CD4-positive, alpha-beta memory T cell (primary cell): ENCODE results near the gene NEUROD2. TPM values are rescaled to one million over a fixed set of nuclear protein-coding genes. Genes with fewer than 3 reads are reported as not detected.

Experiments used
- CTCF ChIA-PET: fragments of 350-600 bp; sonication (Branson Sonifier 250); formaldehyde crosslinking; loops from one replicate; lab custom pipeline; 2021; ENCODE audit warnings: inconsistent platforms; ENCODE audit not compliant: partially characterized antibody; lab: Charles Lee
- POLR2A ChIA-PET: fragments of 350-600 bp; sonication (Branson Sonifier 250); formaldehyde crosslinking; loops from one replicate; lab custom pipeline; 2021; ENCODE audit not compliant: partially characterized antibody; lab: Charles Lee
- DNase-seq, 5 donors: peaks; one replicate each; pipeline versions ENCODE4 v3.0.0 to v3.0.0-alpha.2; 2020 to 2022; ENCODE audit warnings: mixed read lengths in 1 of 5
- H3K27ac ChIP-seq: one replicate; pipeline ENCODE4 v1.7.0; 2013; ENCODE audit warnings: low read depth, low read length
- H3K27me3 ChIP-seq: 2 replicates; pipeline ENCODE4 v1.7.0; 2013; ENCODE audit warnings: mild to moderate bottlenecking, low read length, moderate library complexity; ENCODE audit not compliant: insufficient read depth
- H3K36me3 ChIP-seq: 2 replicates; pipeline ENCODE4 v1.7.0; 2013; ENCODE audit warnings: mild to moderate bottlenecking, low read length, moderate library complexity; ENCODE audit not compliant: insufficient read depth
- H3K4me1 ChIP-seq: 2 replicates; pipeline ENCODE4 v1.7.0; 2013; ENCODE audit warnings: mild to moderate bottlenecking, low read length, moderate library complexity; ENCODE audit not compliant: insufficient read depth
- H3K4me3 ChIP-seq, 2 donors: one replicate each; pipeline ENCODE4 v1.7.0; 2013; ENCODE audit warnings: low read length in 2 of 2, mild to moderate bottlenecking in 1 of 2
- H3K9me3 ChIP-seq, 2 donors: one replicate each; pipeline ENCODE4 v1.7.0; 2013; ENCODE audit warnings: low read length in 2 of 2, control low read depth in 1 of 2; ENCODE audit not compliant: control insufficient read depth in 1 of 2
- H3K27ac Mint-ChIP-seq, 7 donors: one replicate each; pipeline ENCODE4 v1.8.0; 2020 to 2021; ENCODE audit warnings: mixed read lengths in 7 of 7, mild to moderate bottlenecking in 6 of 7, inconsistent platforms in 3 of 7, moderate library complexity in 3 of 7
- H3K27me3 Mint-ChIP-seq, 2 donors: one replicate each; pipeline ENCODE4 v1.8.0; 2020 to 2021; ENCODE audit warnings: mixed read lengths in 2 of 2
- H3K36me3 Mint-ChIP-seq, 2 donors: one replicate each; pipeline ENCODE4 v1.8.0; 2020 to 2021; ENCODE audit warnings: mixed read lengths in 2 of 2, inconsistent platforms in 1 of 2, mild to moderate bottlenecking in 1 of 2
- H3K4me1 Mint-ChIP-seq, 4 donors: one replicate each; pipeline ENCODE4 v1.8.0; 2020 to 2021; ENCODE audit warnings: mixed read lengths in 4 of 4, mild to moderate bottlenecking in 1 of 4
- H3K4me3 Mint-ChIP-seq, 8 donors: one replicate each; pipeline ENCODE4 v1.8.0; 2020 to 2021; ENCODE audit warnings: mixed read lengths in 8 of 8, mild to moderate bottlenecking in 7 of 8, moderate library complexity in 6 of 8, inconsistent platforms in 3 of 8
- H3K9me3 Mint-ChIP-seq, 8 donors: one replicate each; pipeline ENCODE4 v1.8.0; 2020 to 2021; ENCODE audit warnings: mixed read lengths in 8 of 8, mild to moderate bottlenecking in 5 of 8, inconsistent platforms in 3 of 8, moderate library complexity in 1 of 8
- intact Hi-C: fragments of 100-400 bp; cut with micrococcal nuclease; formaldehyde crosslinking; loops from one replicate; pipeline ENCODE4 v1.15.1; 2023
- polyA plus RNA-seq, 2 donors: library from polyadenylated mRNA; unstranded; fragments of 300-500 nt; fragmentation: Illumina TruSeq; gene quantifications; one replicate each; pipeline ENCODE4 v1.2.3, GENCODE V29; 2021
- total RNA-seq, 2 experiments: library from RNA; stranded (reverse); gene quantifications; one replicate each; pipeline ENCODE4 v1.2.3, GENCODE V29; 2021

The NEUROD2 gene
- total and polyA plus RNA-seq, 4 experiments from 2014 or later = 0.06 TPM; not detected in 3

- Histone ChIP-seq H3K36me3 (no peaks in the 10 kb centered on the region), H3K27me3 (peaks cover 74% of the 10 kb centered on the region), H3K9me3 (no peaks in the 10 kb centered on the region), H3K27ac (no peak overlapping the region), H3K4me3 (no peak overlapping the region), H3K4me1 (peaks cover 61% of the 10 kb centered on the region)
- H3K9me3 Mint-ChIP-seq = peaks cover 0 to 2% (median 0%) of the 10 kb centered on the region in 8 donors
- H3K27ac Mint-ChIP-seq = peak overlapping the region in 1 of 7 donors; percentile 45
- H3K36me3 Mint-ChIP-seq = no peaks in the 10 kb centered on the region
- DNase-seq = no peak
- intact Hi-C loops = no loop called here
- H3K27me3 Mint-ChIP-seq = peaks cover 61% of the 10 kb centered on the region in 2 donors
- H3K4me3 Mint-ChIP-seq = peak overlapping the region in 1 of 8 donors; percentile 25
- peaks cover 13 to 62% (median 33%) of the 10 kb centered on the region in 4 donors for H3K4me1 Mint-ChIP-seq
- POLR2A ChIA-PET = no interaction called here
- CTCF ChIA-PET = no interaction called here
Measured at GRCh38 chr17:39601758-39602532, 5.8 kb downstream of the NEUROD2 start.

DNA sequence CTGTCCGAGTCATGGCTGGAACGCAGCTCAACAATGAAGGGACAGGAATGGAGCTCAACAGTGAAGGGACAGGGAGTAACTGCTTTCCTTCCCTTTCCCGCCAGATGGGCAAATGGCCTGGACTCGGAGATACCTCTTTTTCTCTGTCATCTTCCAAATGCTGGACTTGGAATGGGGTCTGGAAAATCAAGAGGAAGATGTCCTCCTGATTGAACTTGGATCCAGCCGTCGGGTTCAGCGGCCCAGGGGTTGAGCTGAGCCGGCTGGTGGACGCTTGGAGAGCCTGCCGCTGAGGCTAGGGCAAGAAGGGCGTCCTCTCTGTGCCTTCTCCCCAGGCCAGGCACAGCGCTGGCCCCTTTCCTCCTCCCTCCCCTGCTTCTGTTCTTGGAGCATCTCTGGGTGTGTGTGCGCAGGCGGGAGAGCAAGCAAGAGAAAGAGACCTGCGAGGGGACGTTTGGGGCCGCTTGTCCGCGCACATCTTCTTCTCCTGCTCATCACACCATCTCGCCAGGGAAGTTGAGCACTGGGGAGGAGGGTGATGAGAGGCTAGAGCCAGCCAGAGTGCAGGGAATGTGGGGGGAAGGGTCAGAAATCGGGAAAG is 6.6 kb downstream of the NEUROD2 start:
- peak overlapping the region in 1 of 7 donors; percentile 8 for H3K27ac Mint-ChIP-seq
- Histone ChIP-seq H3K36me3 (no peaks in the 10 kb centered on the region), H3K4me3 (no peak overlapping the region), H3K4me1 (peaks cover 55% of the 10 kb centered on the region), H3K27ac (no peak overlapping the region), H3K27me3 (peaks cover 78% of the 10 kb centered on the region), H3K9me3 (no peaks in the 10 kb centered on the region)
- ChIA-PET POLR2A (interaction anchor here (0.7 kb wide), 1 partner anchor 11 kb away, joined by 3 read pairs; no protein-coding TSS in a partner anchor), CTCF (interaction anchor here (2.6 kb wide), 1 partner anchor 20 kb away, joined by 9 read pairs; no protein-coding TSS in a partner anchor)
- peaks cover 15 to 68% (median 31%) of the 10 kb centered on the region in 4 donors for H3K4me1 Mint-ChIP-seq
- no peak overlapping the region for H3K4me3 Mint-ChIP-seq
- peaks cover 65 to 66% of the 10 kb centered on the region in 2 donors for H3K27me3 Mint-ChIP-seq
- H3K9me3 Mint-ChIP-seq = peaks cover 0 to 2% (median 0%) of the 10 kb centered on the region in 8 donors
- H3K36me3 Mint-ChIP-seq = no peaks in the 10 kb centered on the region
- DNase-seq = no peak
- intact Hi-C loops = no loop called here

- Histone ChIP-seq H3K27ac (no peak overlapping the region), H3K27me3 (peaks cover 75% of the 10 kb centered on the region), H3K36me3 (no peaks in the 10 kb centered on the region), H3K9me3 (no peaks in the 10 kb centered on the region), H3K4me1 (peaks cover 50% of the 10 kb centered on the region), H3K4me3 (no peak overlapping the region)
- Mint-ChIP-seq H3K4me3 (peak overlapping the region in 1 of 8 donors; percentile 6), H3K36me3 (no peaks in the 10 kb centered on the region), H3K27ac (peak overlapping the region in 1 of 7 donors; percentile 9), H3K27me3 (peaks cover 69 to 72% of the 10 kb centered on the region in 2 donors), H3K4me1 (peaks cover 17 to 70% (median 28%) of the 10 kb centered on the region in 4 donors), H3K9me3 (peaks cover 0 to 2% (median 0%) of the 10 kb centered on the region in 8 donors)
- intact Hi-C loops = no loop called here
- ChIA-PET POLR2A (interaction anchor here (0.7 kb wide), 1 partner anchor 10 kb away, joined by 3 read pairs; no protein-coding TSS in a partner anchor), CTCF (interaction anchor here (2.6 kb wide), 1 partner anchor 21 kb away, joined by 9 read pairs; no protein-coding TSS in a partner anchor)
- DNase-seq = no peak
Measured at GRCh38 chr17:39600288-39600996, 7.3 kb downstream of the NEUROD2 start.

GRCh38 chr17:39599665-39600231 is 8.0 kb downstream of the NEUROD2 start:
- intact Hi-C loops = no loop called here
- Histone ChIP-seq H3K27me3 (peaks cover 75% of the 10 kb centered on the region), H3K9me3 (no peaks in the 10 kb centered on the region), H3K36me3 (no peaks in the 10 kb centered on the region), H3K27ac (no peak overlapping the region), H3K4me3 (no peak overlapping the region), H3K4me1 (peaks cover 43% of the 10 kb centered on the region)
- H3K4me3 Mint-ChIP-seq = peak overlapping the region in 2 of 8 donors; percentile 21 to 35
- DNase-seq = no peak
- H3K4me1 Mint-ChIP-seq = peaks cover 17 to 63% (median 25%) of the 10 kb centered on the region in 4 donors
- H3K27ac Mint-ChIP-seq = no peak overlapping the region
- POLR2A ChIA-PET = interaction anchor here (0.6 to 0.7 kb wide), 2 partner anchors 34 to 620 kb away, joined by 3 read pairs; no protein-coding TSS in a partner anchor
- CTCF ChIA-PET = interaction anchor here (1.1 to 2.6 kb wide), 2 partner anchors 22 to 54 kb away, joined by 3 to 9 read pairs; no protein-coding TSS in a partner anchor
- H3K27me3 Mint-ChIP-seq = peaks cover 72% of the 10 kb centered on the region in 2 donors
- H3K9me3 Mint-ChIP-seq = no peaks in the 10 kb centered on the region
- H3K36me3 Mint-ChIP-seq = no peaks in the 10 kb centered on the region

GRCh38 chr17:39599004-39599664 is 8.6 kb downstream of the NEUROD2 start:
- Histone ChIP-seq H3K27me3 (peaks cover 73% of the 10 kb centered on the region), H3K4me1 (peaks cover 38% of the 10 kb centered on the region), H3K27ac (no peak overlapping the region), H3K4me3 (no peak overlapping the region), H3K9me3 (no peaks in the 10 kb centered on the region), H3K36me3 (no peaks in the 10 kb centered on the region)
- intact Hi-C loops = no loop called here
- ChIA-PET POLR2A (interaction anchor here (0.6 to 0.7 kb wide), 2 partner anchors 33 to 621 kb away, joined by 3 read pairs; no protein-coding TSS in a partner anchor), CTCF (interaction anchor here (1.1 to 2.6 kb wide), 3 partner anchors 22 to 55 kb away, joined by 3 to 9 read pairs (median 4); no protein-coding TSS in a partner anchor)
- H3K27ac Mint-ChIP-seq = no peak overlapping the region
- no peaks in the 10 kb centered on the region for H3K9me3 Mint-ChIP-seq
- peaks cover 72 to 76% of the 10 kb centered on the region in 2 donors for H3K27me3 Mint-ChIP-seq
- peak overlapping the region in 4 of 8 donors; percentile 15 to 39 (median 28) for H3K4me3 Mint-ChIP-seq
- peaks cover 16 to 60% (median 25%) of the 10 kb centered on the region in 4 donors for H3K4me1 Mint-ChIP-seq
- DNase-seq = no peak
- no peaks in the 10 kb centered on the region for H3K36me3 Mint-ChIP-seq

DNA sequence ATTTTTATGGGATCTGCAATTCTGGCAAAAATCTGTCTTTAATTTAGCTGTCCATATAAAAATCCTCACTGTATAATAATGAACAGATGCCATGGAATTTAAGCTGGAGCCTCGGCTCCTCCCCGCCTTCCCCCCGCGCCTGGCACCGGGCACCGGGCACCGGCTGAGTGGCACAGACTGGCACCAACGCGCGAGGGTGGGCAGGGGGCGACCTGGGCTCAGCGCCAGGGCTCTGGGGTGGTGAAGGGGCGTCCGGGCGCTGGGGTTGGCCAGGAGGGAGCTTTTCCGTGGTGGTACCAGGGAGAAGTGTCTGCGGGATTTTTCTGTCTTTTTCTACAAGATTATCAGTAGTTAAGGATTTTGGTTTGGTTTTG is 9.1 kb downstream of the NEUROD2 start:
- Histone ChIP-seq H3K36me3 (no peaks in the 10 kb centered on the region), H3K4me3 (no peak overlapping the region), H3K4me1 (peaks cover 33% of the 10 kb centered on the region), H3K27ac (no peak overlapping the region), H3K27me3 (peaks cover 67% of the 10 kb centered on the region), H3K9me3 (no peaks in the 10 kb centered on the region)
- intact Hi-C loops = no loop called here
- H3K27me3 Mint-ChIP-seq = peaks cover 73 to 76% of the 10 kb centered on the region in 2 donors
- peaks cover 14 to 57% (median 22%) of the 10 kb centered on the region in 4 donors for H3K4me1 Mint-ChIP-seq
- CTCF ChIA-PET = interaction anchor here (1.1 to 2.0 kb wide), 2 partner anchors 23 to 55 kb away, joined by 3 to 4 read pairs; no protein-coding TSS in a partner anchor
- H3K36me3 Mint-ChIP-seq = peaks cover 0 to 1% of the 10 kb centered on the region in 2 donors
- peak overlapping the region in 4 of 8 donors; percentile 15 to 56 (median 37) for H3K4me3 Mint-ChIP-seq
- DNase-seq = no peak
- H3K27ac Mint-ChIP-seq = no peak overlapping the region
- POLR2A ChIA-PET = interaction anchor here (1.0 kb wide), 1 partner anchor 10 kb away, joined by 3 read pairs; no protein-coding TSS in a partner anchor
- H3K9me3 Mint-ChIP-seq = no peaks in the 10 kb centered on the region
